Muscle of leg (tissue), 9 donors: ENCODE data around the gene RIN1. TPM values are rescaled to one million over a fixed set of nuclear protein-coding genes. Genes with fewer than 3 reads are reported as not detected.

Experiments
- polyA plus RNA-seq, 8 donors: library from polyadenylated mRNA; unstranded; fragments of 120-200 nt; gene quantifications; one replicate each; pipeline versions ENCODE4 v1.2.1 to v1.2.3, GENCODE V29; 2013; ENCODE audit warnings: inconsistent platforms in 1 of 8, low replicate concordance in 1 of 8; ENCODE audit not compliant: insufficient read length in 8 of 8, insufficient read depth in 1 of 8
- total RNA-seq: library from RNA; stranded (reverse); fragments of 120-200 nt; gene quantifications from one replicate; pipeline ENCODE4 v1.2.4, GENCODE V29; 2013

RIN1 gene
- total and polyA plus RNA-seq, 9 donors: 5.3 to 9.6 (median 7.6) TPM

Other genes with a start within 250 kb of the RIN1 start
- 8.1 TPM for gene KLC2, start 78.7 kb downstream of the RIN1 start, total RNA-seq
- gene KLC2, start 78.7 kb downstream of the RIN1 start, polyA plus RNA-seq: 10 to 100 TPM; 13.3 to 22.4 (median 18.5) TPM
- gene RAB1B, start 67.8 kb downstream of the RIN1 start, total RNA-seq: 69.7 TPM
- gene RAB1B, start 67.8 kb downstream of the RIN1 start, polyA plus RNA-seq: 100 to 1,000 TPM in 6 of 8 donors, 10 to 100 TPM in 2; 90.1 to 111 (median 101) TPM
- gene CNIH2, start 58.3 kb downstream of the RIN1 start, total RNA-seq: 1.0 TPM
- 1 to 10 TPM; 2.5 to 5.4 (median 4.4) TPM for gene CNIH2, start 58.3 kb downstream of the RIN1 start, polyA plus RNA-seq
- 58.9 TPM for gene YIF1A, start 47.3 kb downstream of the RIN1 start, total RNA-seq
- gene YIF1A, start 47.3 kb downstream of the RIN1 start, polyA plus RNA-seq: 10 to 100 TPM; 45.3 to 56.2 (median 53.0) TPM
- gene TMEM151A, start 44.5 kb downstream of the RIN1 start, total RNA-seq: not detected
- under 1 TPM in 1 of 8 donors, not detected in 7; 0.04 TPM for gene TMEM151A, start 44.5 kb downstream of the RIN1 start, polyA plus RNA-seq
- gene CD248, start 19.4 kb downstream of the RIN1 start, total RNA-seq: 24.5 TPM
- 100 to 1,000 TPM in 4 of 8 donors, 10 to 100 TPM in 4; 65.9 to 134 (median 98.9) TPM for gene CD248, start 19.4 kb downstream of the RIN1 start, polyA plus RNA-seq
- 25.0 TPM for gene BRMS1, start 8.7 kb upstream of the RIN1 start, total RNA-seq
- 10 to 100 TPM; 20.5 to 27.0 (median 23.6) TPM for gene BRMS1, start 8.7 kb upstream of the RIN1 start, polyA plus RNA-seq
- 25.7 TPM for gene B4GAT1, start 11.2 kb upstream of the RIN1 start, total RNA-seq
- 10 to 100 TPM; 17.7 to 24.1 (median 22.9) TPM for gene B4GAT1, start 11.2 kb upstream of the RIN1 start, polyA plus RNA-seq
- 10.1 TPM for gene SLC29A2, start 35.3 kb upstream of the RIN1 start, total RNA-seq
- 10 to 100 TPM; 16.2 to 35.4 (median 30.0) TPM for gene SLC29A2, start 35.3 kb upstream of the RIN1 start, polyA plus RNA-seq
- gene NPAS4, start 84.6 kb upstream of the RIN1 start, total RNA-seq: 0.27 TPM
- gene NPAS4, start 84.6 kb upstream of the RIN1 start, polyA plus RNA-seq: under 1 TPM in 7 of 8 donors, not detected in 1; 0.05 to 0.57 (median 0.14) TPM
- gene MRPL11, start 102.4 kb upstream of the RIN1 start, total RNA-seq: 59.0 TPM
- gene MRPL11, start 102.4 kb upstream of the RIN1 start, polyA plus RNA-seq: 10 to 100 TPM; 49.6 to 62.4 (median 54.9) TPM
- 8.2 TPM for gene PELI3, start 130.5 kb upstream of the RIN1 start, total RNA-seq
- 1 to 10 TPM; 4.7 to 6.5 (median 5.7) TPM for gene PELI3, start 130.5 kb upstream of the RIN1 start, polyA plus RNA-seq
- gene DPP3, start 144.0 kb upstream of the RIN1 start, total RNA-seq: 22.3 TPM
- 10 to 100 TPM; 18.5 to 27.2 (median 23.1) TPM for gene DPP3, start 144.0 kb upstream of the RIN1 start, polyA plus RNA-seq
- gene BBS1, start 174.2 kb upstream of the RIN1 start, total RNA-seq: 18.8 TPM
- gene BBS1, start 174.2 kb upstream of the RIN1 start, polyA plus RNA-seq: 10 to 100 TPM; 13.2 to 22.6 (median 17.4) TPM
- gene ZDHHC24, start 209.6 kb upstream of the RIN1 start, total RNA-seq: 3.5 TPM
- 1 to 10 TPM; 3.2 to 4.7 (median 3.8) TPM for gene ZDHHC24, start 209.6 kb upstream of the RIN1 start, polyA plus RNA-seq
- gene ACTN3, start 210.5 kb upstream of the RIN1 start, total RNA-seq: 81.6 TPM
- 100 to 1,000 TPM in 2 of 8 donors, 10 to 100 TPM in 5, 1 to 10 TPM in 1; 8.3 to 162 (median 39.3) TPM for gene ACTN3, start 210.5 kb upstream of the RIN1 start, polyA plus RNA-seq
- 29.0 TPM for gene CTSF, start 232.2 kb upstream of the RIN1 start, total RNA-seq
- gene CTSF, start 232.2 kb upstream of the RIN1 start, polyA plus RNA-seq: 10 to 100 TPM; 22.4 to 36.7 (median 25.8) TPM